Measurements from ENCODE around the gene MUTYH. TPM values are rescaled to one million over a fixed set of nuclear protein-coding genes. Genes with fewer than 3 reads are reported as not detected.
"Not testable (repeated sequence)": the region's sequence is repeated elsewhere in the genome, so short reads cannot be mapped to it uniquely, and the experiment has no call there.

The MUTYH gene
- polyA plus RNA-seq, 2 of the 4 experiments (the other 2 are of a cell fraction): 9.0 to 12.4 TPM

DNA sequence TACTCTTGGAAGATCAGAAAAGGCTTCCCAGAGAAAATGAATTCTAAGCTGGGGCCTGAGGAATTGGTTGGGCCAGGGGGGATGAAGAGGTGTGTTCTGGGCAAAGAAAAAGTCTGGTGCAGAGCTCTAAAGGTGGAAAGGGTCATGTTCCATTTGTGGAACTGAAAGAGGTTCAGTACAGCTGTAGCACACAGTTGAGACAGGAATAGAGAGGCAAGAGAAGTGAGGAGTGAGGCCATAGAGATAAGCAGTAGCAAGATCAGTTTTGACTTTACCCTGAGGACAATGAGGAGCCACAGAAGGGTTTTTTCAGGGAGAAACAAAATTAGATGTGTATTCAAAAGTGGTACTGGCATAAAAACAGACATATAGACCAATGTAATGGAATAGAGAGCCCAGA, 30.3 kb upstream of the MUTYH start:
- Histone ChIP-seq H3K4me2 (no peak overlapping the region), H3K9me3 (no peaks in the 10 kb centered on the region), H3K4me1 (no peaks in the 10 kb centered on the region), H3K4me3 (no peak overlapping the region), H3K27ac (no peak overlapping the region)
- no peak for ATAC-seq
- DNase-seq (ENCODE audit: low read depth in 1 of 2, low spot score in 1 of 2): no peak
- ChIA-PET POLR2A (no interaction called here), CTCF (interaction anchor here (0.5 to 2.9 kb wide), 3 partner anchors 10 to 122 kb away, joined by 3 to 9 read pairs (median 4); no protein-coding TSS in a partner anchor)
- no peak for TF ChIP-seq FOSB (CRISPR knock-in tag; IDR thresholded peaks at IDR 0.05)
- TF ChIP-seq, protein P1, sequence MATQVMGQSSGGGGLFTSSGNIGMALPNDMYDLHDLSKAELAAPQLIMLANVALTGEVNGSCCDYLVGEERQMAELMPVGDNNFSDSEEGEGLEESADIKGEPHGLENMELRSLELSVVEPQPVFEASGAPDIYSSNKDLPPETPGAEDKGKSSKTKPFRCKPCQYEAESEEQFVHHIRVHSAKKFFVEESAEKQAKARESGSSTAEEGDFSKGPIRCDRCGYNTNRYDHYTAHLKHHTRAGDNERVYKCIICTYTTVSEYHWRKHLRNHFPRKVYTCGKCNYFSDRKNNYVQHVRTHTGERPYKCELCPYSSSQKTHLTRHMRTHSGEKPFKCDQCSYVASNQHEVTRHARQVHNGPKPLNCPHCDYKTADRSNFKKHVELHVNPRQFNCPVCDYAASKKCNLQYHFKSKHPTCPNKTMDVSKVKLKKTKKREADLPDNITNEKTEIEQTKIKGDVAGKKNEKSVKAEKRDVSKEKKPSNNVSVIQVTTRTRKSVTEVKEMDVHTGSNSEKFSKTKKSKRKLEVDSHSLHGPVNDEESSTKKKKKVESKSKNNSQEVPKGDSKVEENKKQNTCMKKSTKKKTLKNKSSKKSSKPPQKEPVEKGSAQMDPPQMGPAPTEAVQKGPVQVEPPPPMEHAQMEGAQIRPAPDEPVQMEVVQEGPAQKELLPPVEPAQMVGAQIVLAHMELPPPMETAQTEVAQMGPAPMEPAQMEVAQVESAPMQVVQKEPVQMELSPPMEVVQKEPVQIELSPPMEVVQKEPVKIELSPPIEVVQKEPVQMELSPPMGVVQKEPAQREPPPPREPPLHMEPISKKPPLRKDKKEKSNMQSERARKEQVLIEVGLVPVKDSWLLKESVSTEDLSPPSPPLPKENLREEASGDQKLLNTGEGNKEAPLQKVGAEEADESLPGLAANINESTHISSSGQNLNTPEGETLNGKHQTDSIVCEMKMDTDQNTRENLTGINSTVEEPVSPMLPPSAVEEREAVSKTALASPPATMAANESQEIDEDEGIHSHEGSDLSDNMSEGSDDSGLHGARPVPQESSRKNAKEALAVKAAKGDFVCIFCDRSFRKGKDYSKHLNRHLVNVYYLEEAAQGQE (IDR thresholded peaks at IDR 0.05): no peak
- TF ChIP-seq FOXS1 (CRISPR knock-in tag; IDR thresholded peaks at IDR 0.05): no peak
- FAIRE-seq: no peak

DNA sequence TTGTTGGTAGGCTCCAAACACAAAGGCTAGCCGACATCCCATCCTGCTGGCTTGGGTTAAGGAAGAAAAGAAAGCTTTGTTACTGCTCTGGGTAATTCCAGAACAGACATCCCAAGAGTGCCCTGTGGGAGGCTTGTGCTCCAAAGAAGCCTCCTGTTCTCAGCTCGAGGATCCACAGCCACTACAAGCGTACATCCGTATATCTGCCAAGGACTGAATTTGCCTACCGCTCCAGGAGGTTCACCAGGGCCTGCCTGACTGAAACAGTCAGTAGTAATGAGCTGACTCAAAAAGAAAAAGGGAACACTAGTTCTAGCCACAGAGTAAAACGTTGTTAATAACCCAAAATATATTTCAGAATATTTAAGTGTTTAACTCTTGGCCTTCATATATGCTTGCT, 24.8 kb upstream of the MUTYH start:
- FAIRE-seq: no peak
- H3K4me1 ChIP-seq: no peaks in the 10 kb centered on the region
- no peaks in the 10 kb centered on the region for H3K9me3 ChIP-seq
- 75% methylated on average over 5 of the region's 6 CpGs for WGBS (ENCODE audit: missing lambda C conversion rate)
- no peak for DNase-seq (ENCODE audit: low read depth in 1 of 2, low spot score in 1 of 2)
- no peak for TF ChIP-seq HOXA7 (CRISPR knock-in tag; IDR thresholded peaks at IDR 0.05)
- TF ChIP-seq, protein P2, sequence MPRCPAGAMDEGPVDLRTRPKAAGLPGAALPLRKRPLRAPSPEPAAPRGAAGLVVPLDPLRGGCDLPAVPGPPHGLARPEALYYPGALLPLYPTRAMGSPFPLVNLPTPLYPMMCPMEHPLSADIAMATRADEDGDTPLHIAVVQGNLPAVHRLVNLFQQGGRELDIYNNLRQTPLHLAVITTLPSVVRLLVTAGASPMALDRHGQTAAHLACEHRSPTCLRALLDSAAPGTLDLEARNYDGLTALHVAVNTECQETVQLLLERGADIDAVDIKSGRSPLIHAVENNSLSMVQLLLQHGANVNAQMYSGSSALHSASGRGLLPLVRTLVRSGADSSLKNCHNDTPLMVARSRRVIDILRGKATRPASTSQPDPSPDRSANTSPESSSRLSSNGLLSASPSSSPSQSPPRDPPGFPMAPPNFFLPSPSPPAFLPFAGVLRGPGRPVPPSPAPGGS (IDR thresholded peaks at IDR 0.05): no peak
- TF ChIP-seq RNF2 (IDR thresholded peaks at IDR 0.05; ENCODE audit: borderline replicate concordance, low read depth): no peak
- ChIA-PET POLR2A (no interaction called here), CTCF (interaction anchor here (0.7 to 3.3 kb wide), 2 partner anchors 128 to 200 kb away, joined by 3 to 9 read pairs; no protein-coding TSS in a partner anchor)
- no peak overlapping the region for H3K4me2 ChIP-seq
- H3K4me3 ChIP-seq: no peak overlapping the region
- no peak for ATAC-seq
- no peak overlapping the region for H3K27ac ChIP-seq

DNA sequence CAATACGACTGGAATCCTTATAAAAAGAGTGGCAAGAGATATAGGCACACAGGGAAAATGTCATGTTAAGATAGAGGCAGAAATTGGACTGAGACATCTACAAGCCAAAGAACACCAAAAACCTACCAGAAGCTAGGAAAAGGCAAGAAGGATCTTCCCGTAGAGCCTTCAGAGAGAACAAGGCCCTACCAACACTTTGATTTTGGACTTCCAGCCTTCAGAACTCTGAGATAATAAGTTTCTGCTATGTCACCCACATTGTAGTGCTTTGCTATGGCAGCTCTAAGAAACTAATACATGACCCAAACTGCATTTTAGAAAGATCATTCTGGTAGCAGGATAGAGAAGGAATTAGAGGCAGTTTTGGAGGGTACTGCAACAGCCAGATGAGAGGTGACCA, 24.1 kb upstream of the MUTYH start:
- no peak overlapping the region for H3K27ac ChIP-seq
- FAIRE-seq (no peak), ATAC-seq (no peak), DNase-seq (ENCODE audit: low read depth in 1 of 2, low spot score in 1 of 2) (no peak)
- no peak overlapping the region for H3K4me2 ChIP-seq
- WGBS (ENCODE audit: missing lambda C conversion rate): 76% methylated on average over 2 of the region's 2 CpGs
- H3K9me3 ChIP-seq: no peaks in the 10 kb centered on the region
- ChIA-PET POLR2A (no interaction called here), CTCF (interaction anchor here (0.6 to 3.3 kb wide), 2 partner anchors 129 to 850 kb away, joined by 3 to 9 read pairs; no protein-coding TSS in a partner anchor)
- no peak overlapping the region for H3K4me3 ChIP-seq
- H3K4me1 ChIP-seq: no peaks in the 10 kb centered on the region
- TF ChIP-seq CEBPB (IDR thresholded peaks at IDR 0.05): no peak
- TF ChIP-seq RCOR1 (IDR thresholded peaks at IDR 0.05; ENCODE audit: low read depth, low read length): no peak
- TF ChIP-seq NR3C1 (IDR thresholded peaks at IDR 0.05): no peak
- no peak for TF ChIP-seq ZFP36 (IDR thresholded peaks at IDR 0.05; ENCODE audit: borderline replicate concordance, partially characterized antibody)
- TF ChIP-seq PHF8 (IDR thresholded peaks at IDR 0.05; ENCODE audit: borderline replicate concordance, low read depth): no peak
- no peak for TF ChIP-seq MAZ (IDR thresholded peaks at IDR 0.05; ENCODE audit: borderline replicate concordance, low read depth, low read length)
- no peak for TF ChIP-seq FOSB (CRISPR knock-in tag; IDR thresholded peaks at IDR 0.05)
- TF ChIP-seq, protein P3, sequence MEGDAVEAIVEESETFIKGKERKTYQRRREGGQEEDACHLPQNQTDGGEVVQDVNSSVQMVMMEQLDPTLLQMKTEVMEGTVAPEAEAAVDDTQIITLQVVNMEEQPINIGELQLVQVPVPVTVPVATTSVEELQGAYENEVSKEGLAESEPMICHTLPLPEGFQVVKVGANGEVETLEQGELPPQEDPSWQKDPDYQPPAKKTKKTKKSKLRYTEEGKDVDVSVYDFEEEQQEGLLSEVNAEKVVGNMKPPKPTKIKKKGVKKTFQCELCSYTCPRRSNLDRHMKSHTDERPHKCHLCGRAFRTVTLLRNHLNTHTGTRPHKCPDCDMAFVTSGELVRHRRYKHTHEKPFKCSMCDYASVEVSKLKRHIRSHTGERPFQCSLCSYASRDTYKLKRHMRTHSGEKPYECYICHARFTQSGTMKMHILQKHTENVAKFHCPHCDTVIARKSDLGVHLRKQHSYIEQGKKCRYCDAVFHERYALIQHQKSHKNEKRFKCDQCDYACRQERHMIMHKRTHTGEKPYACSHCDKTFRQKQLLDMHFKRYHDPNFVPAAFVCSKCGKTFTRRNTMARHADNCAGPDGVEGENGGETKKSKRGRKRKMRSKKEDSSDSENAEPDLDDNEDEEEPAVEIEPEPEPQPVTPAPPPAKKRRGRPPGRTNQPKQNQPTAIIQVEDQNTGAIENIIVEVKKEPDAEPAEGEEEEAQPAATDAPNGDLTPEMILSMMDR (IDR thresholded peaks at IDR 0.05): no peak
- TF ChIP-seq EHMT2 (IDR thresholded peaks at IDR 0.05; ENCODE audit: low read depth): no peak

DNA sequence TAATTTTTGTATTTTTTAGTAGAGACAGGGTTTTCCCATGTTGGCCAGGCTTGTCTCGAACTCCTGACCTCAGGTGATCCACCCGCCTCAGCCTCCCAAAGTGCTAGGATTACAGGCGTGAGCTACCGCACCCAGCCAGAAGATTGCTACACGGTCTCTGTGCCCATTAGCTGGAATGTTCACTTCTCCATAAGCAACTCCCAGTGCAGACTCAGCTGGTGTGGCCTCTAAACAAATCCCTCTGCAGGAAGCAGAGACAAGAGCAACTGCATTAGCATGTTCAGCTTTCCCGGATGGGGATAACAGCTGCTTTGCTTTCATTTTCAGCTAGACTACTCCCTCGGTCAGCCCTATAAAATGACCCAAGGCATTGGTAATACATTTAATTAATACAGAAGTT, 20.7 kb upstream of the MUTYH start:
- not testable (repeated sequence) for FAIRE-seq; H3K4me2 ChIP-seq; H3K27ac ChIP-seq; H3K4me1 ChIP-seq; H3K9me3 ChIP-seq; ATAC-seq; DNase-seq (ENCODE audit: low read depth in 1 of 2, low spot score in 1 of 2); H3K4me3 ChIP-seq
- ChIA-PET POLR2A (interaction anchor here (0.9 kb wide), 1 partner anchor 58 kb away, joined by 3 read pairs; no protein-coding TSS in a partner anchor), CTCF (interaction anchor here (1.0 to 9.5 kb wide), 10 partner anchors 9 to 346 kb away, joined by 3 to 157 read pairs (median 6); partner anchors contain the start of genes CCDC163, MMACHC, MUTYH and TESK2)
- 76% methylated on average over 7 of the region's 7 CpGs for WGBS (ENCODE audit: missing lambda C conversion rate)

Data from A549 (cell line).